GM12864 (cell line): ENCODE measurements around the gene CCSER1.

Experiments
- DNase-seq: peaks from one replicate; pipeline ENCODE4 v3.0.0-alpha.2; 2011; ENCODE audit warnings: low read depth
- H3K4me3 ChIP-seq: 2 replicates; pipeline ENCODE4 v1.5.1; 2011; ENCODE audit warnings: mild to moderate bottlenecking, low read depth, low read length, control low read depth
- TF ChIP-seq, protein P1 (sequence below): IDR thresholded peaks from 2 replicates; pipeline ENCODE4 v1.5.1; 2011; ENCODE audit warnings: low read depth, mild to moderate bottlenecking, moderate library complexity, low read length, control low read depth, inconsistent platforms; ENCODE audit errors: missing control alignments

Gene CCSER1

DNA sequence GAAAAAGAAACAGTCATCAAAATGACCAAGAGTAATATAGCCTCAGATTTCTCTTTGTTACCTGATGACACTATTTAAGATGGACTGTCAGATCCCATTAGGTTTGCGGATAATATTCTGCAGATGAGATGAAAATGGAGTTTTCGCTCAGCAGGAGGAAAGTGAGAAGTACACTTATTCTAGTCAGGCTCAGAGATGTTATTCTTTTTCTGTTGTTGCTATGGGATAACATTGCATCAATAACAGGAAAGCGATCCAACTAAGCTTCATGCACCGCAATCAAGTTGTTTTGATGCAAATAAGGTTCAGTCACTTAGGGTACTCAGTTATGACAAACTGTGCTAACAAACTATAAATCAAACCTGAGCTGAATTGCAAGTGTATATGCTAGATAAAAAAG, 415.0 kb downstream of the CCSER1 start:
- DNase-seq = no peak
- H3K4me3 ChIP-seq = no peak overlapping the region
- TF ChIP-seq, protein P1, sequence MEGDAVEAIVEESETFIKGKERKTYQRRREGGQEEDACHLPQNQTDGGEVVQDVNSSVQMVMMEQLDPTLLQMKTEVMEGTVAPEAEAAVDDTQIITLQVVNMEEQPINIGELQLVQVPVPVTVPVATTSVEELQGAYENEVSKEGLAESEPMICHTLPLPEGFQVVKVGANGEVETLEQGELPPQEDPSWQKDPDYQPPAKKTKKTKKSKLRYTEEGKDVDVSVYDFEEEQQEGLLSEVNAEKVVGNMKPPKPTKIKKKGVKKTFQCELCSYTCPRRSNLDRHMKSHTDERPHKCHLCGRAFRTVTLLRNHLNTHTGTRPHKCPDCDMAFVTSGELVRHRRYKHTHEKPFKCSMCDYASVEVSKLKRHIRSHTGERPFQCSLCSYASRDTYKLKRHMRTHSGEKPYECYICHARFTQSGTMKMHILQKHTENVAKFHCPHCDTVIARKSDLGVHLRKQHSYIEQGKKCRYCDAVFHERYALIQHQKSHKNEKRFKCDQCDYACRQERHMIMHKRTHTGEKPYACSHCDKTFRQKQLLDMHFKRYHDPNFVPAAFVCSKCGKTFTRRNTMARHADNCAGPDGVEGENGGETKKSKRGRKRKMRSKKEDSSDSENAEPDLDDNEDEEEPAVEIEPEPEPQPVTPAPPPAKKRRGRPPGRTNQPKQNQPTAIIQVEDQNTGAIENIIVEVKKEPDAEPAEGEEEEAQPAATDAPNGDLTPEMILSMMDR = no peak

DNA sequence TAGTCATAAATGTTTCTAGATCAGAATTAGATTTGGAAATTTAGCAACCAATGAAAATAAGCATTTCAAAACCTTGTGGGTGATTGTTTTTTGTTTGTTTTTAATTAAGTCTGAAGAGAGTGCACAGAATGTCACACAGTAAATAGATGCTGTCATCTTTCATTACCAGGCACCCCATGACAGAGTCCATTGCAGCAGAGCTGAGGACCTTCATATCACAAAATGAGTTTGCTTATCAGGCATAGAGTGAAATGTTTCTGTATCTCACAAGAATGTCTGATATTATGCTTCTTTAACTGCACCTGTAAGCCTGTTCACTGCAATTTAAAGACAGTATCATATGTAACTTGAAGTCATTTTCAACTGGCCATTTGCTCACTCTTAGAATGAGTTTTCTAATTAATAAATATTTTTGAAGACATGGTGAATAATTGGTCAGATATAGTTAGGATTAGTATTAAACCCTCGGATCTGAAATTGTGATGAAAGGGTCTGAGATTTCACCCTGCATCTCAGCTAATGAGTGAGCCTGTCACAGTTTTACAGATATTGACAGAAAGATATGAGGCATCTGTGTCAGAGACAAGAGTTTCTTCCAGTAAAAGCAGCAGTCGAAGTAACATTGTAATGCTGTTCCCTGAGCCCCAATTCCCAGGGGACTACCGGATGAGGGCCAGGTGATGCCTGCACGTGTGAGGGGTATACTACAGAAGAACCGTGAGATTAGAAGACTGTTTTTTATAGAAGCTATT, 416.4 kb downstream of the CCSER1 start:
- TF ChIP-seq, protein P1 = no peak
- no peak overlapping the region for H3K4me3 ChIP-seq
- no peak for DNase-seq

DNA sequence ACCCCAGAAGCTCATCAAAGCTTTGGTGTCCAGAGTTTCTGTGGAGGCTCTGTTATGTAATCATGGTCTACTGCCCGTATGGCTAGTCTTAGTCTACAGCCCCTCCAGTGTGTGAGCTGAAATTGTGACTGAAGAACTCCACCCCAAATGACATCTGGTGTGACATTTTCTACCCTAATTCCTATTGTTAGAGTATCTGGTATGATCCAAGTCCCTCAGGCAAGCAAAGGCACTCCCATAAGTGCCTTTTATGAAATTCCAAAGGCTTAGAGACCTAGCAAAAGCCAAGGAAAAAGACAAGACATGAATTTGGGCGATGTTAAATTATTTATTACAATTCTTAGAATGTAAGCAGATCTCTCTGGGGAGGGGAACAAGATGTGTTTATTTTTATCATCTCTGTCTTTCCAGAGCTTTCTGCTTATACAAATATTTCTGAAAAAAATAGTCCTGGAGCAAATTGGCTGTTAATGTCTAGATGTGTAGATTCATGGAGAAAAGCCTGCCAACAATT, 417.4 kb downstream of the CCSER1 start:
- DNase-seq = no peak
- TF ChIP-seq, protein P1 = no peak
- H3K4me3 ChIP-seq = no peak overlapping the region

DNA sequence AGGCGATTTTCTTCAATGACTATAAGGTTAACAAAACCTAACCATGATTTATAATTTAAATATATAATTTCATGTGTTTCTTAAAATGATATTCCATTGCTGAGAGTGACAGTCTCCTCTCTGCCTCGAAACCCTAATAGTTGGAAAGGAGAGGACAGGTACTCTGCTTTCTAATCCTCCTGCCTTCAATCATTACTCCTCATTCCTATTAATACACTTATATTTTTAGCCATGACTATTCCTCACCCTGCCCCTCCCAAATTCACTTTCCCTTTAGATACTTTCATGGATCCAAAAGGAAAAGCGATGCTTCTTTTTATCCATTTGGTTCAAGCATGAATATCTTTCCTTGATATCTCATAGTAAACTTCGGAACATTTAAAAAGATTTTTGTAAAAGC, 418.2 kb downstream of the CCSER1 start:
- no peak for DNase-seq
- TF ChIP-seq, protein P1 = no peak
- no peak overlapping the region for H3K4me3 ChIP-seq

DNA sequence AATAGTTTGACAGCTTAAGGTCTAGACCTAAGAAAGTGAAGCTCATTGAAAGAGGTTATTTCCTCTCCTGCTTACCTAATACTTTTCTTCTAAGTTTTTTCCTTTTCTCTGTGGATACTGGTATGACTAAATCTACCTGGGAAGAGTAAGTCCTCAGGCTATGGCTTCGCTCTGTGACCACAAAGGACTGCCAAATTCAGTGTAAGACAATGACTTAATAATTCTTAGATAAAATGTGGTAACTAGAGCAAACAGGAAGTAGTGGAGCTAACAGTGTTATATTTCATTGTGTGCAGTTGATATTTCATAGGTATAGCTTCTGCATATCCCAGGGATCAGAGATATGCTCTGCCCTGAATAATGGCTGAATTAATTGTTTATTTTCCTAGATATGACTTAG, 418.9 kb downstream of the CCSER1 start:
- H3K4me3 ChIP-seq = no peak overlapping the region
- TF ChIP-seq, protein P1 = no peak
- DNase-seq = no peak

DNA sequence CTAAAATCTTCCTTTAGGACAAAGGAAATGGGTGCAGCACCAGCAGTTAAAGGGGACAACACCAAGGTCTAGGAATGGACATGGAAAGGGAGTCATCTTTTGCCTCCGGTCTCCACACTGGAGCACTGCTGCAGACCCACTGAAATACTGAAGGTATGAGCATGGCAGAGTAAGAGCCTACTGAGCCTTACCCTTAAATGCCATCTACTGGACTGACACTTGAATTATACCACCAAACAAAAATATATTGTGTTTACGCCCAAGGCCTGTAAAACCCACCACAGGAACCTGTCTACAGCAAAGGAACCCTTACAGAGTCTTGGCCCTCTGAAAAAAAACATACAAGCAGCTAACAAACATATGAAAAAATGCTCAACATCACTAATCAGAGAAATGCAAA, 443.4 kb downstream of the CCSER1 start:
- TF ChIP-seq, protein P1 = no peak
- DNase-seq = no peak

DNA sequence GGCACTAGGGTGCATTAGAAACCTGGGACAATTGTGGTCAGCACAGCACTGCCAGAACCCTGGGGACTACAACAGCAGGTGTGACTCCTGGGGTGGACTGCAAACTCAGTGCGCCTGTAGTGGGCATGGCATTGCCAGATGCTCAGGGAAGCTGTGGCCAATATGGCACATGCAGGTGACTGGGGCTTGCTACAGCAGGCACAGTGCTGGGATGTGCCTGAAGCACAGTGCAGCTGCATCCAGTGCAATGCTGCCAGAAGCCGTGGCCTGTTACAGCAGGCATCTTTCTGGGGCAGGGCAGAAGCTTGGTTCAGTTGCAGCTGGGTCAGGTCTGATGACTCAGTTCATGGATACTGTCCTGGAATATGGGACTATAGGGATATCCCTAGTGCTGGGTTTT, 445.8 kb downstream of the CCSER1 start:
- no peak for DNase-seq
- TF ChIP-seq, protein P1 = no peak
- no peak overlapping the region for H3K4me3 ChIP-seq

More for the DNA sequence above, 443.4 kb downstream of the CCSER1 start:
- H3K4me3 ChIP-seq = no peak overlapping the region
